Effector CD8-positive, alpha-beta T cell (primary cell): ENCODE data around the gene C1QTNF8.
"Not testable (repeated sequence)": the region's sequence is repeated elsewhere in the genome, so short reads cannot be mapped to it uniquely, and the experiment has no call there.

Source experiments
- DNase-seq: peaks from one replicate; lab custom pipeline; 2025; lab: John Stamatoyannopoulos, UW

The C1QTNF8 gene

DNA sequence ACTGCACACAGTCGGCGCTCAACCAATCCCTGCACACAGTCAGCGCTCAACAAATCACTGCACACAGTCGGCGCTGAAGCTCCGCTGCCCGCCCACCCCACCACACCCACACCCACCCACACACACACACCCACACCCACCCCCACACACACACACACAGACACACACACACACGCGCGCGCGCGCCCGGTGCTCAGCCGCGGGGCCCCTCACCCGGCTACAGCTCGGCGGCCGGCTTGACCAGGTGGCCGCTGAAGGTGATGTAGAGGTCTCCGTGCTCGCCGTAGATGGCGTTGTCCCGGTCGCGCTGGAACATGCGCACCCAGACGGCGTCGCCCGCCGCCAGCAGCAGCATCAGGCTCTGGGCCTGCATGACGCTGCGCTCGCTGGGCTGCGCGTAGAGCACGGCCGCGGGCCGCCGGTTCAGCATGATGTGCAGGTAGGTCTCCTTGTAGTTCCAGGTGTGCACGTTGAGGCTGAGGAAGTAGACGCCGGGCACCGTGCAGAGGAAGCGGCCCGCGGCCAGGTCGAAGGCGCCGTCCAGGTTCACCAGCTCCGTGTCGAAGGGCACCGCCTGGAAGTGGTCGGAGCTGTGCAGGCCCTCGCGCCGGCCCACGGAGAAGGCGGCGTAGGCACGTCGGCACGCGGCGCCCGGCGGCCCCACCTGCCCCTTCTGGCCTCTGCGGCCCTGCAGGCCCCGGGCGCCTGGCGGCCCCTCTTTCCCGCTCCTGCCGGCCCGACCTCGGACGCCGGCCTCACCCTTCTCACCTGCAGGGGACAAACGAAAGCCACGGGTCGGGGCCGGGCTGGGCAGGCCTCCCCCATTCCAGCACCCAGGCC, 2.5 kb downstream of the C1QTNF8 start:
- DNase-seq = no peak

- not testable (repeated sequence) for DNase-seq
Measured at GRCh38 chr16:1092685-1093283, 3.3 kb downstream of the C1QTNF8 start.

GRCh38 chr16:1091992-1092552, 4.0 kb downstream of the C1QTNF8 start:
- DNase-seq = no peak

- DNase-seq = no peak
Measured at GRCh38 chr16:1090620-1091587, 5.1 kb downstream of the C1QTNF8 start.

- no peak for DNase-seq
Measured at GRCh38 chr16:1089822-1090619, 6.0 kb downstream of the C1QTNF8 start.

DNA sequence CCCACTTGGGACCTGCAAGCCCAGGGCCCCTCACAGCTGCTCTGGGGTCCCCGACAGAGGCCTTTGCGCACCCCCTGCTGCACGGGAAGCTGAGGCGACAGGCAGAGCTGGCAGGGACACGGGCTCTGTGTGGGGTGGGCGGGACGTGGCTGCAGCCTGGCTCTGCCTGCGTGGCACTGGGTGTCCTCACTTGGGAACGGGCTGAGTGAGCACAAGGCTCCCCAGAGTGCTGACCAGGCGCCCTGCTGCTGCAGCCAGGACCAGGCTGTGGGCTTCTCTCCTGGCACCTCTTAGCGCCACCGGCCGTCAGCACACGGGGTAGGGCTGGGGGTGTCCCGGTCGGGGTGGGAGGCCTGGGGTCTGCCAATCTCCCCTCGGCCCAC, 6.6 kb downstream of the C1QTNF8 start:
- no peak for DNase-seq

- no peak for DNase-seq
Measured at GRCh38 chr16:1088295-1089170, 7.5 kb downstream of the C1QTNF8 start.

DNA sequence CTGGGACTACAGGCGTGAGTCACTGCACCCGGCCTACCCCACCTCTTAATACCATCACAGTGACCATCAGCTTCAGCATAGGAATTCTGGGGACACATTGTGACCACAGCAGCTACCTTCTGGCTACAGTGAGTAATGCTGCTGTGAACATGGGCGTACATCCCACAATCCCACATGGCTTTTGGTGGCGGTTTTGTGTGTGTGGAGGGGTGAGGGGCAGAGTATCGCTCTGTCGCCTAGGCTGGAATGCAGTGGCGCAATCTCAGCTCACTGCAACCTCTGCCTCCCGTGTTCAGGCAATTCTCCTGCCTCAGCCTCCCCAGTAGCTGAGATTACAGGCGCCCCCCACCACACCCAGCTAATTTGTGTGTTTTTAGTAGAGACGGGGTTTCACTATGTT, 9.6 kb downstream of the C1QTNF8 start:
- not testable (repeated sequence) for DNase-seq

- no peak for DNase-seq
Measured at GRCh38 chr16:1084971-1085370, 11.1 kb downstream of the C1QTNF8 start.

GRCh38 chr16:1082952-1083675, 12.9 kb downstream of the C1QTNF8 start:
- DNase-seq = no peak

- no peak for DNase-seq
Measured at GRCh38 chr16:1082266-1082951, 13.6 kb downstream of the C1QTNF8 start.

- DNase-seq = no peak
Measured at GRCh38 chr16:1081734-1082265, 14.2 kb downstream of the C1QTNF8 start.

GRCh38 chr16:1080801-1081733, 15.0 kb downstream of the C1QTNF8 start:
- DNase-seq = no peak

- DNase-seq = no peak
Measured at GRCh38 chr16:1079786-1080525, 16.1 kb downstream of the C1QTNF8 start.

GRCh38 chr16:1079341-1079740, 16.7 kb downstream of the C1QTNF8 start:
- no peak for DNase-seq

- no peak for DNase-seq
Measured at GRCh38 chr16:1078579-1079021, 17.4 kb downstream of the C1QTNF8 start.
